K562 (cell line): ENCODE data around the gene UGT2A3.

Source experiments
- ATF3 ChIP-seq, 2 experiments: fragments of 450-650 bp in 1 of 2; sonication (generic) in 1 of 2; formaldehyde crosslinking in 1 of 2; IDR thresholded peaks in 1 of 2; conservative IDR thresholded peaks in 1 of 2; 2 replicates each; pipeline versions ENCODE4 v1.6.1 to v1.8.1; 2016 to 2023; ENCODE audit warnings: mild to moderate bottlenecking in 2 of 2, moderate library complexity in 2 of 2, inconsistent platforms in 1 of 2, missing genetic modification reagents in 1 of 2
- CHD2 ChIP-seq: IDR thresholded peaks from 2 replicates; pipeline ENCODE4 v1.6.1; 2011; ENCODE audit warnings: low read depth, low read length
- FOXA1 ChIP-seq: fragments of 450-650 bp; IDR thresholded peaks from 2 replicates; pipeline ENCODE4 v1.6.1; 2016; ENCODE audit warnings: mild to moderate bottlenecking, borderline replicate concordance
- MECOM ChIP-seq: fragments of 250-450 bp; sonication (Bioruptor Pico); IDR thresholded peaks from 2 replicates; pipeline ENCODE4 v1.8.0; 2022; ENCODE audit warnings: inconsistent platforms
- REST ChIP-seq, 2 experiments: fragments of 450-650 bp; formaldehyde crosslinking in 1 of 2; IDR thresholded peaks; 2 replicates each; pipeline versions ENCODE4 v1.4.0 to v1.6.1; 2014 to 2020; ENCODE audit warnings: mild to moderate bottlenecking in 2 of 2, borderline replicate concordance in 1 of 2, low read depth in 1 of 2
- SFPQ ChIP-seq: fragments of 200-400 bp; formaldehyde crosslinking; IDR thresholded peaks from 2 replicates; pipeline ENCODE4 v1.6.1; 2017; ENCODE audit warnings: mild to moderate bottlenecking, low read depth, low read length, moderate library complexity
- ZNF395 ChIP-seq: fragments of 200-800 bp; sonication (Bioruptor generic); IDR thresholded peaks from 2 replicates; pipeline ENCODE4 v1.6.1; 2017; ENCODE audit warnings: missing genetic modification characterization, missing compliant biosample characterization
- ZZZ3 ChIP-seq: fragments of 450-650 bp; IDR thresholded peaks from 2 replicates; pipeline ENCODE4 v1.6.1; 2016; ENCODE audit warnings: antibody characterized with exemption, mild to moderate bottlenecking, moderate library complexity

GRCh38 chr4:68987007-68987406, 35.4 kb upstream of the UGT2A3 start:
- no peak for TF ChIP-seq MECOM
- TF ChIP-seq FOXA1, result no peak
- no peak for TF ChIP-seq REST (IDR thresholded peaks at IDR 0.05; ENCODE audit: borderline replicate concordance)
- no peak for TF ChIP-seq REST (CRISPR knock-in tag; IDR thresholded peaks at IDR 0.05; ENCODE audit: low read depth)
- TF ChIP-seq ZZZ3, result no peak
- no peak for TF ChIP-seq CHD2
- no peak for TF ChIP-seq ZNF395 (CRISPR knock-in tag)
- no peak for TF ChIP-seq ATF3 (IDR thresholded peaks at IDR 0.05)
- TF ChIP-seq ATF3 (CRISPR knock-in tag; conservative IDR thresholded peaks at IDR 0.05), result no peak
- TF ChIP-seq SFPQ, result no peak
